IPS DF 4.7 (cell line): ENCODE data around the gene CD83.

ENCODE experiments used
- DNase-seq: peaks from one replicate; pipeline ENCODE4 v3.0.0-alpha.2; 2013; ENCODE audit warnings: low spot score; ENCODE audit errors: extremely low read depth

The CD83 gene

GRCh38 chr6:14123386-14124111, 6.0 kb downstream of the CD83 start:
- DNase-seq = no peak

GRCh38 chr6:14125346-14125745, 7.8 kb downstream of the CD83 start:
- DNase-seq = no peak

GRCh38 chr6:14126191-14126590, 8.6 kb downstream of the CD83 start:
- no peak for DNase-seq

GRCh38 chr6:14127611-14128010, 10.0 kb downstream of the CD83 start:
- DNase-seq = no peak

GRCh38 chr6:14128012-14128411, 10.4 kb downstream of the CD83 start:
- no peak for DNase-seq

GRCh38 chr6:14128746-14129145, 11.2 kb downstream of the CD83 start:
- no peak for DNase-seq

GRCh38 chr6:14129575-14129974, 12.0 kb downstream of the CD83 start:
- no peak for DNase-seq

- DNase-seq = no peak
Measured at GRCh38 chr6:14130435-14131075, 13.0 kb downstream of the CD83 start.

- no peak for DNase-seq
Measured at GRCh38 chr6:14131579-14131978, 14.0 kb downstream of the CD83 start.

GRCh38 chr6:14132244-14132920, 14.8 kb downstream of the CD83 start:
- no peak for DNase-seq

GRCh38 chr6:14132921-14133275, 15.3 kb downstream of the CD83 start:
- DNase-seq = no peak

- no peak for DNase-seq
Measured at GRCh38 chr6:14134211-14134910, 16.8 kb downstream of the CD83 start.

- no peak for DNase-seq
Measured at GRCh38 chr6:14135893-14136539, 18.4 kb downstream of the CD83 start.

- DNase-seq = no peak
Measured at GRCh38 chr6:14138701-14139215, 21.2 kb downstream of the CD83 start.

- DNase-seq = no peak
Measured at GRCh38 chr6:14141351-14142062, 23.9 kb downstream of the CD83 start.

- DNase-seq = no peak
Measured at GRCh38 chr6:14142063-14142450, 24.5 kb downstream of the CD83 start.

GRCh38 chr6:14142511-14143223, 25.1 kb downstream of the CD83 start:
- no peak for DNase-seq

GRCh38 chr6:14143305-14143704, 25.7 kb downstream of the CD83 start:
- no peak for DNase-seq

- peak; percentile 87 for DNase-seq
Measured at GRCh38 chr6:14144678-14145113, 27.1 kb downstream of the CD83 start.

GRCh38 chr6:14146506-14147096, 29.0 kb downstream of the CD83 start:
- DNase-seq = no peak
